Activated T-helper 2 cell treated with anti-CD3 and anti-CD28 coated beads, Interferon-gamma antibody, Interleukin-2, Interleukin-4, amounts not matched to agents 10 μg/mL and 5 μg/mL and 100 μg/mL, durations not matched to agents 14 hours and 24 hours and 36 hours (primary cell): ENCODE measurements around the gene TRPC1. TPM values are rescaled to one million over a fixed set of nuclear protein-coding genes. Genes with fewer than 3 reads are reported as not detected.

Experiments used
- DNase-seq: peaks from one replicate; pipeline ENCODE4 v3.0.0; 2021; ENCODE audit warnings: low spot score
- H3K27ac Mint-ChIP-seq: one replicate; pipeline ENCODE4 v1.8.0; 2021; ENCODE audit warnings: mixed read lengths
- H3K27me3 Mint-ChIP-seq: one replicate; pipeline ENCODE4 v1.8.0; 2021; ENCODE audit warnings: low read depth, mixed read lengths
- H3K36me3 Mint-ChIP-seq: one replicate; pipeline ENCODE4 v1.8.0; 2021; ENCODE audit warnings: low read depth, mixed read lengths
- H3K4me1 Mint-ChIP-seq: one replicate; pipeline ENCODE4 v1.8.0; 2021; ENCODE audit warnings: low read depth, mixed read lengths
- H3K4me3 Mint-ChIP-seq: one replicate; pipeline ENCODE4 v1.8.0; 2021; ENCODE audit warnings: low read depth, mild to moderate bottlenecking, moderate library complexity, mixed read lengths
- H3K9me3 Mint-ChIP-seq: one replicate; pipeline ENCODE4 v1.8.0; 2021; ENCODE audit warnings: mixed read lengths
- intact Hi-C: fragments of 100-400 bp; cut with micrococcal nuclease; formaldehyde crosslinking; loops from one replicate; pipeline ENCODE4 v1.15.1; 2023
- total RNA-seq: library from RNA; stranded (reverse); gene quantifications from 2 replicates; pipeline ENCODE4 v1.2.3, GENCODE V29; 2022

TRPC1 gene
- total RNA-seq, 1 donor from 2014 or later, result 2.5 TPM

DNA sequence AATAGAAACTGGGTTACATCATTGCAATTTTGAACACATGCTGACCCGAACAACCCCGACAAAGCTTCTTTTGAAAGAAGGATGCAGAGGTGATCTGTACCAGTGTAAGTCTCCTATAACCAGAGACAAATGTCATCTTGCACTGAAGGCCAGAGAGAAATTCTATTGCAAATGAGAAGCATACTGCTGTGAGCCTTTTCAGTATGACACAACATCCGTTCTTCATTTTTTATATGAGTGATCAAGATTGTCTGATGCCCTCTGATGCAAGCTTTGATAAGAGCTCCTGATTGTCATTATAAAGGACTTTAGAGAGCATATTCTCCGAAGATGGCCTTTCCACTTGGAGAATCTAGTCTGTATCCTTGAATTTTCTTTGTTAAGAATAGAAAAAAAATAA, 128.2 kb downstream of the TRPC1 start:
- no peak overlapping the region for H3K27ac Mint-ChIP-seq
- peaks cover 6% of the 10 kb centered on the region for H3K27me3 Mint-ChIP-seq
- no peaks in the 10 kb centered on the region for H3K4me1 Mint-ChIP-seq
- intact Hi-C loops, result no loop called here
- no peak overlapping the region for H3K4me3 Mint-ChIP-seq
- no peaks in the 10 kb centered on the region for H3K9me3 Mint-ChIP-seq
- H3K36me3 Mint-ChIP-seq, result no peaks in the 10 kb centered on the region
- no peak for DNase-seq

DNA sequence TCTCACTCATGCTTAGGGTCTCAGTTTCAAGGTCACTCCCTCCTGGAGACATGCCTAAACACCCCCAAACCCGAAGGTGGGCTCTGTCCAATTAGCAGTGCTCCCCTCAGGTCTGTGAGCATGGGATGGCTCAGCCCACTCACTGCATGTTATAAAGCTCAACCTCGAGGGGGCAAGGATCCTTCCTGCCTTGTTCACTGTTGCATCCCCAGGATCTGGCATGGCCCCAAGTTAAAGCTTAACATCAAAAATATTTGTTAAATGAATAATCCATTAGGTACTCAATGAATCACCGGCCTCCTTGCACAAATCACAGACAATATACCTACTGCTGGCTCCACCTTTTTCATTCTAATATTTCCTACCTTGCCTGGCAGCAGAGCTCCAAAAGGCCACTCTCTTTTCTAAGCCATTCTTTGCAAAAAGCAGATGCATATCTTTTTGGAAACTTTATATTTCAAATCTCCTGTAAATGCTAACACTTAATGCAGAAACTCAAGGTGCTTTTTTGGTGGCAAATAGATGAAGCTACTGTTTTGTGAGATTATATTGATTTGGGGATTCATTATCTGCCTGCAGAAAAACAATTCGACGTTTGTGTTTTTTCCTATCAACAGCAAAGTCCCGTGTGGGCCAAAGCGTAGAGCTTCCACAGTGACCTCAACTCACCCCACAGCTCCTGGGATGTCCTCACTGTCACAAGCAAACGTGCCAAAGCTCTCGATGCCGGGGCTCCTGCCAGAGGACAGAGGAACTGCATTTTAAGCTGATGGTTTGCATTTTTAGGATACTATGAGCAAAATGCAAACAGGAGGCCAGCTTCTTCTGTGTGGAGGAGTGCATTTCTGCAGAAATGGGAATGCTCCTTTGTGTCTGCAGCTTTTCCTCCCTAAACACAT, 129.7 kb downstream of the TRPC1 start:
- Mint-ChIP-seq H3K27ac (no peak overlapping the region), H3K9me3 (no peaks in the 10 kb centered on the region), H3K4me3 (no peak overlapping the region), H3K4me1 (no peaks in the 10 kb centered on the region), H3K36me3 (no peaks in the 10 kb centered on the region), H3K27me3 (peaks cover 6% of the 10 kb centered on the region)
- DNase-seq, result no peak
- intact Hi-C loops, result no loop called here

- intact Hi-C loops, result no loop called here
- H3K36me3 Mint-ChIP-seq, result no peaks in the 10 kb centered on the region
- H3K9me3 Mint-ChIP-seq, result no peaks in the 10 kb centered on the region
- peaks cover 21% of the 10 kb centered on the region for H3K27me3 Mint-ChIP-seq
- no peak for DNase-seq
- no peak overlapping the region for H3K27ac Mint-ChIP-seq
- no peaks in the 10 kb centered on the region for H3K4me1 Mint-ChIP-seq
- no peak overlapping the region for H3K4me3 Mint-ChIP-seq
Measured at GRCh38 chr3:142857056-142857455, 133.2 kb downstream of the TRPC1 start.

Other genes with a start within 250 kb of the TRPC1 start
- 29.1 and 32.8 TPM in 2 replicates for gene ATR, start 145.3 kb upstream of the TRPC1 start, total RNA-seq
- 6.2 and 6.8 TPM in 2 replicates for gene PLS1, start 127.6 kb upstream of the TRPC1 start, total RNA-seq
- gene PCOLCE2, start 165.0 kb downstream of the TRPC1 start, total RNA-seq, result not detected in 2 replicates
- not detected in 2 replicates for gene PAQR9, start 239.6 kb downstream of the TRPC1 start, total RNA-seq